GM03348 (cell line): ENCODE results near the gene PAH.
A peak's percentile ranks its signal among the peaks of the same experiment; 100 is the strongest.

ENCODE experiments used
- DNase-seq: peaks from one replicate; pipeline ENCODE4 v3.0.0; 2012; ENCODE audit warnings: low spot score

The PAH gene

GRCh38 chr12:102917026-102917787, at the start of gene PAH:
TSS of gene PAH (minus strand) at chr12:102917244. CDS start at chr12:102917130, 114 bp downstream.
- peak; percentile 9 for DNase-seq

- no peak for DNase-seq
Measured at GRCh38 chr12:102966200-102966863, 49.3 kb upstream of the PAH start.

GRCh38 chr12:102965281-102966155, 48.5 kb upstream of the PAH start:
- DNase-seq = no peak

- no peak for DNase-seq
Measured at GRCh38 chr12:102964872-102965271, 47.8 kb upstream of the PAH start.

GRCh38 chr12:102963796-102964195, 46.8 kb upstream of the PAH start:
- DNase-seq = no peak

GRCh38 chr12:102962986-102963385, 45.9 kb upstream of the PAH start:
- DNase-seq = no peak

- no peak for DNase-seq
Measured at GRCh38 chr12:102962532-102962931, 45.5 kb upstream of the PAH start.

- no peak for DNase-seq
Measured at GRCh38 chr12:102961466-102961855, 44.4 kb upstream of the PAH start.

- DNase-seq = no peak
Measured at GRCh38 chr12:102960766-102961465, 43.9 kb upstream of the PAH start.

- no peak for DNase-seq
Measured at GRCh38 chr12:102959391-102959790, 42.3 kb upstream of the PAH start.

GRCh38 chr12:102958830-102959176, 41.8 kb upstream of the PAH start:
- DNase-seq = no peak

- peak; percentile 63 for DNase-seq
Measured at GRCh38 chr12:102958073-102958829, 41.2 kb upstream of the PAH start.

- DNase-seq = peak; percentile 48
Measured at GRCh38 chr12:102957339-102958050, 40.5 kb upstream of the PAH start, which contains the start of gene ASCL1. TSS of gene ASCL1 (plus strand) at chr12:102957674. CDS start at chr12:102958245, 571 bp downstream.

GRCh38 chr12:102956738-102957327, 39.8 kb upstream of the PAH start:
- DNase-seq = no peak

- DNase-seq = peak; percentile 33
Measured at GRCh38 chr12:102955926-102956737, 39.1 kb upstream of the PAH start.

- no peak for DNase-seq
Measured at GRCh38 chr12:102954134-102954533, 37.1 kb upstream of the PAH start.

GRCh38 chr12:102953221-102953620, 36.2 kb upstream of the PAH start:
- DNase-seq = no peak

GRCh38 chr12:102951841-102952240, 34.8 kb upstream of the PAH start:
- DNase-seq = no peak

GRCh38 chr12:102950950-102951619, 34.0 kb upstream of the PAH start:
- DNase-seq = no peak
